22Rv1 (cell line): ENCODE data around the gene PARVB.
"Not testable (repeated sequence)": the region's sequence is repeated elsewhere in the genome, so short reads cannot be mapped to it uniquely, and the experiment has no call there.

Experiments used
- CTCF ChIP-seq: fragments of 450-650 bp; IDR thresholded peaks from 2 replicates; pipeline ENCODE4 v1.5.1; 2017; ENCODE audit warnings: mild to moderate bottlenecking
- ZFX ChIP-seq: fragments of 450-650 bp; IDR thresholded peaks from 2 replicates; pipeline ENCODE4 v1.6.1; 2017; ENCODE audit warnings: antibody characterized with exemption, borderline replicate concordance

DNA sequence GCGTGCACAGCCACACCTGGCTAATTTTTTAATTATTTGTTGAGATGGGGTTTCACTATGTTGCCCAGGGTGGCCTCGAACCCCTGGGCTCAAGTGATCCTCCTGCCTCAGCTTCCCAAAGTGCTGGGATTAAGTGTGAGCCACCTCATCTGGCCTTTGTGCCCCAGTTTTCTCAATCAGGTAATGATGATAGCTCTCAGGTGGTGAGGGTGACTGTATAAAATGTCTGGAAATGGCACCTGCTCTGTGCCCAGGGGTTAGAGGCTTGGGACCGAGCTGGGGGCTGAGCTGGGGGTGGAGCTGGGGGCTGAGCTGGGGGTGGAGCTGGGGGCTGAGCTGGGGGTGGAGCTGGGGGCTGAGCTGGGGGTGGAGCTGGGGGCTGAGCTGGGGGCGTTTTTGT is 32.5 kb downstream of the PARVB start:
- not testable (repeated sequence) for TF ChIP-seq CTCF, ZFX
